Stimulated activated CD8-positive, alpha-beta memory T cell treated with anti-CD3 and anti-CD28 coated beads, Interleukin-7, amount 100 ng/mL, for 1 hour (primary cell): ENCODE data around the gene NRCAM.

ENCODE experiments used
- DNase-seq, 2 donors: peaks; one replicate each; pipeline ENCODE4 v3.0.0-alpha.2; 2020; ENCODE audit warnings: low read depth in 2 of 2

The NRCAM gene

DNA sequence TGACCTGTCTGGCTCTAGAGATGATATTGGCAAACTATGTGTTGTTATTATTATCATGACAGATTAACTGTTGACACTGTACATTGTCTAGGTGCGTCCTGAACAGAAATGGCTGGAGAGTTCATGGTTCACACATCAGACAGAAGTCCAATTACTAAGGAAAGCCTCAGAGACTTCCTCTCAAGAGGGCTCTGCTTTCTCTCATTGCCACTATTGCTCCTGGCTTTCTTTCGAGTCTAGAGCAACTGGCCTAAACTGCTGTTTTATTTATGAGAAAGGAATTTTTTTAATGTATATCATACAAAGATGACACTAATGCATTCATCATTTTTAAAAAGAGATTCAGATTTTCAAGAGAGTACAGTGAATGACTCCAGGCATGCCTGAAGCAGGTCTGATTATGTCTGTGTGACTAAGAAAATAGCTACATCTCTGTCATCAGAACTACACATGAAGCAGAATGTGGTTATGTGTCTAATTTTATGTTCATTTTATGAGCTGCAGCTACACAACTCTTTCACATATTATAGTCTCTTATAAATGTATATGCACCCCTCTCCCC lies 30.4 kb downstream of the NRCAM start:
- no peak for DNase-seq

DNA sequence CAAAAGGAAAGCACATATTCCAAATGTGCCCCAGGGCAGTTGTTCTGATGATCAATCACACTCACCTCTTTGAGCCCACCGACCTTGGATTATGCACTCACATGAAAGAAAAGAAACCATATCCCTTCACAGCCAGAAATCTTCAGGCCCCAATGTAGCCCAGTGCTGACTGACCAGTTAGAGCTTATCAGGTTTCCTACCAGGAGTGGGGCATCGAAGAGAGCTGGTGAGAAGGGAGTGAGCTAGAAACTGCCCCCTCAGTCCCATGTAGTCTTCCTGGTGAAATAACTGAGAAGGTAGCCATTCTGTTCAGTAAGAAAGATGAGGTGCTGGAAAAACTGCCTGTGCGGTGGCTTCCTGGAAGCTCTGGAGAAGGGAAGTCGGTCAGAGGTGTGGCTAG lies 32.2 kb downstream of the NRCAM start:
- DNase-seq = no peak

DNA sequence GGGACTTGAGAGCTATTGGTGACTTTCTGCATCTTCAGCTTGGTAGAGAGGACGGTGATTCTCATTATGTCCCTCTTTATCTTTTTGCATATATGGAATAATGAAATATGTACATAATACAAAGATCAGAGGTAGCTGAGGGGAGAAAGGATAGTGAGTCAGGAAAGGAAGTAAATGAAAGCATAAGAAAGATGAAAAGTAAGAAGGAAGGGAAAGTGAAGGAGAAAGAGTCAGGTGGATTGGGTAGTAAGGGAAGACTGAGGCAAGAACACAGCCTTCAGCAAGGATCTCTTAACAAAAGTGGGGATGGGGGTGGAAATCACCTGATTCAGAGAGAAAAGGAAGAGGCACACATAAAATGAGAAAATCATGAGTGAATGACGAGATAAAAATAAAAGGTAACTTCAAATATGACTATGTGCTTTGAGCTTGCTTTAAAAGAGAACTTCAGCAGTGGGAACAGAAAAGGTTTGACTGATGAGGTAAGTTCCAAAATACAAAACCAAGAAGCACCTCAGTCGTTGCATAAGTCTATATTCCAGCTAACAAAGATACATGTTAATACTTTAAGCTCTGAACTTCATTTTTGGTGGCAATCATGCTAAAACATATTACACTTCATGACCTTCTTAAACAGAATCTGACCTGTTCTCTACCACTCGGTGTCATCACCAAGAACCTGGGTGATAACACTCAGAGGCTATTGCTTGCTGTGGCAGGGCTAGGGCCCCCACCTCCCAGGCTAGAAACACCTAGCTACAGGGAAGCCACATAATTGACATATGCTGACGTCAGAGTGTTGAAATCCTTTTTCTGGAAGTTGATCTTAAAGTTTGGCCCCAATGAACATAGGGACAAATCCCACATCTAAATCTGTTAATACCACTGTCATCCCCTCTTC lies 32.9 kb downstream of the NRCAM start:
- no peak for DNase-seq

DNA sequence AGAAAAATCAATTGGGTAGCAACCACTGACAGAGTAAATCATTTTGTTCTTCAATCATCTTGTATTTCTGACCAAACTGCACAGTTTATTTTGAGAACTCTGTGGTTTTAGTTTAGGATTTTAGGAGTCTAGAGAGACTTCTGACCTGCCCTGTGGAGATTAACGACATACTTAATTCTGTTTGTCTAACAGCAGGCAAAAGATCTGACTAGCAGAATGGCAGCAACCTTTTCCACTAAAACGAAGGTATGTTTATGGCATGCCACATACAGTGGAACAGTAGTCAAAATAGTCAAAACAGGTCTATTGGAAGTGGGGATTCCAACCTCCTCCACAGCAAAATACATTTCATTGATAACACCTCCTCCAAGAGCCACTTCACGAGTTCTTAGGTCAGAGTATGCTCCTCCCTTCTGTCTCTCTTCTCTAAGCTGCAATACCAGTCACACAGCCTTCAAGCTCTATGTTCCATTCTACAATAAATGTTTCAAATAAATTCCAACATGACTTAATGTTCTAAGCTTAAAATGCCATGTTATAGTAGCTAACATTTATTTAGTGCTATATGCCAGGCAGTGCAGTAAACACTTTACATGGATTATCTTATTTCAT lies 34.4 kb downstream of the NRCAM start:
- no peak for DNase-seq

DNA sequence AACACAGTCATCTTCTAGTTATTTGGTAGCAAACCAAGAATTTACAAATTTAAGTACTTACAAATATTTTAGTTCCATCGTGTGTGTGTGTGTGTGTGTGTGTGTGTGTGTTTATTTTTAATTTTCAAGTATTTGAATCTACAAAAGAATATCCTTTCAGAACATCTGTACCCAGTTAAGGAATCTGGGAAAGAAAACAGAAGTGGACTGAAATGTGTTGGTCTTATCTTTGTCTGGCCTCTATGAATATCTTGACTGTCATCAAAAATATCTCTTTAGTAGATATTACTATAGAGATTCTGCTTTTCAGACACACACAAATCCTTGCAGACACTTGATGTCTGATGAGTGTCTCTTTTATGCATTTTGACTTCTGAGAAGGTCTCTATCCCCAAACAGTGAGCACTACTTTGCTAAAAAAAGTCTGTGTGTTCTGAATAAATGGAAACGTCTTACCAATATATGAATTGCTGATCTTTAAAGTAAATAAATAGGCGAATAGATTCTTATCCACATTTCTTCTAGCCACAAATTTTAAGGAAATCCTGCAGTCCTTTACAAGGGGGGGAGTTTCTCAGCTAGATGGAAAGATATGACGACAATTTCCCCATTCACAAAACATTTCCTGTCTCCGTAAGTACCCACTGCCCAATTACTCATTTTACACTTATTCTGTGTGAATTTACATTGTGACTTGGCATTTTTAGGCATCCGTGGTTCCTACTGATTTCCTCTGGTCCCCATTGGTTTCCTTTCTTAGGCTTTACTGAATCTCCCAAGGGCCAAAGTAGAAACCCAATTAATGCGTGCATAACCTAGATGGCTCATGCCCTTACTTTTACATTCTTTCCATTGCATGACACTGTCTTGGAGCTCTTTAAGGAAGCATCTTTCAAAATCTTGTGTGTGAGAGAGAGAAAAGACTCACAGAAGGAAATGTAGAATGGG lies 36.0 kb downstream of the NRCAM start:
- no peak for DNase-seq

DNA sequence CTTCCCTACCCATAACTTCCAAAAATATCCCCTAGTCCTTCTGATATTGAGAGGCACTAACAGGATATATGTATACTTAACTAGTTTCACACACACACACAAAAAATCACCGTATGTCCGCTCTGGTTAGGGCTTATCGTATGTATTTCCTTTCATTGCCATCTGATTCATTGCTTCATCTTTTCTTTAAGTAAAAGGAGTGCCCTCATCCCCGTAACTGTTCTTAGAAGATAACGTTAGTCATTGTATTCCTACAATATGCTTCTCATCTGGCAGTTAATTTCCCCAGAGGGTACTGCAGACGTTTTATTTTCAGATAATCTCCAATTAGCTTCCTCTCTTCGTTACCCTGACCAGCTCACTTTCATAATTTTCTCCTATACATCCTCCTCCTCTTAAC lies 37.3 kb downstream of the NRCAM start:
- DNase-seq = no peak

DNA sequence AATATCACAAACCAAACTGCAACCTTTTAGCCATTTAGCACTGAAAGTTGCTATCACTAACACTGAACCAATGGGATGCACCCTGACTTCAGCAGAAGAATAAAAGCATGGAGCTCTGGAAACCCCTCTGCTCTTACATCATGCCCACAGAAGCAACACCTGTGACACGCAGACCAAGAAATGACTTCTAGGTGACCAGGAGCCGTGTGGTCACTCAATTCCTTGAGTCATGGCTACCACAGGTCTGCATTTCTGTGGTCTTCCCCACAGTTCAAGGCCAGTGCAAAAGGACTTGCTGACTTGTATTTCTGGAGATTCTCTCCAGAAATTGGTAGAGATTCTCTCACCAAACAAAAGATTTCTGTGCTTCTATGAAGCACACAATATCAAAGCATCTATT lies 38.3 kb downstream of the NRCAM start:
- no peak for DNase-seq

DNA sequence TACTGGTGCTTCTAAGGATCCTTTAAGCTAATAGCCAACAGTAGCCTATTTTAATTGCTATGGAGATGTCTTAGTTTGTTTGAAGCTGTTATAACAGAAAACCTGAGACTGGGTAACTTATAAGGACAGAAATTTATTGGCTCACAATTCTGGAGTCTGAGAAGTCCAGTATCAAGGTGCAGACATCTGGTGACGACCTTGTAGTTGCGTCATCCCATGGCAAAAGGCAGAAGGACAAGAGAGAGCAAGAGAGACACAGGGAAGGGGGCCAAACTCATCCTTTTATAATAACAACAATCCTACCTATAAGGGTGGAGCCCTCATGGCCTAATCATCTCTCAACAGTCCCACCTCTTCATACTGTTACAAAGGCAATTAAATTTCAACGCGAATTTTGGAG lies 39.1 kb downstream of the NRCAM start:
- DNase-seq = no peak

DNA sequence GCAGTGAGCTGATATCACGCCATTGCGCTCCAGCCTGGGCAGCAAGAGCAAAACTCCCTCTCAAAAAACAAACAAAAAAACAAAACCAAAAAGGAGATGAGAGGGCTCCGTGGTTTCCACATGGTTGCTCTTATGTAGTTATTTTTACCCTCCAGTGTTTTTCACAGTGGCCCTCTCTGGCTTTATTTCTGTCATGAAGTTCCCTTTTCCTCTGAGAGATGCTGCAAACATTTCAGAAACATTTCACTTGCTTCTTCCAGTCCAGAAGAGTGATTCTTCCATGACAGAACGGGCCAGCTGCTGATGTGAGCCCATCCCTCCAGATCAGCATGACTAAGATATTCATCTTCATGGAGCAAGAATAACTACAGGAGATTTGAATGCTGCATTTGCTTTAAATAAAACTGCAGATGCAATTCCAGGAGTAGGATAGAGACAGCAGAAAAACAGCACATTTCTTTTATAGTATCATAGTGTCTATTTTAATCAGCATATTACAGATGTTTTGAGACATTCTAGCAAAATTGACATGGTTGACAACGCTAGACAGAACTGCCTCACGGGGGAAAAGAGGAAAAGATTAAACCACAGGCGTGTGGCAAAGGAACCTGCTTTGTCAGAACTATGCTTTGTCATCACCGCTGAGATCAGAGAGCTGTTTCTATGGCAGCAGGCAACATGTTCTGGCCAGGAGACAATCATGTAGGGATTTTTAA lies 40.3 kb downstream of the NRCAM start:
- no peak for DNase-seq

DNA sequence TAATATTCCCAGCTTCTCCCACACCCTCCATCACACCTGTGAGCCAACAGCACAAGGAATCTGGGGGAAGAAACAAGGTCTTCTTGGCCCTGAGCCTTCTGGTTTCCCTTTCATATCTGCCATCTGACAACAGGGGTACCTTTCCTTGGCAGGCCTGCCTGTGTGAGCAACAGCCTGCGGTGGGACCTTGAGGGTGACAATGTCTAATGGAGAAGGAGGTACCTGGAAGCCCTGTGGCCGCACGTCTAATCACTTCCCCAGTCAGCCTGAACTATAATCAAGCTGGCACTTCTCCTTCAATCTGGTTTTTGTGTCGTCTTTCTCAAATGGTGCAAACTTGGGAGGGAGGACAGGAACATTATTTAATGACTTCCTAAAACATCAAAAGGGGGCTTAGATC lies 41.2 kb downstream of the NRCAM start:
- DNase-seq = no peak

DNA sequence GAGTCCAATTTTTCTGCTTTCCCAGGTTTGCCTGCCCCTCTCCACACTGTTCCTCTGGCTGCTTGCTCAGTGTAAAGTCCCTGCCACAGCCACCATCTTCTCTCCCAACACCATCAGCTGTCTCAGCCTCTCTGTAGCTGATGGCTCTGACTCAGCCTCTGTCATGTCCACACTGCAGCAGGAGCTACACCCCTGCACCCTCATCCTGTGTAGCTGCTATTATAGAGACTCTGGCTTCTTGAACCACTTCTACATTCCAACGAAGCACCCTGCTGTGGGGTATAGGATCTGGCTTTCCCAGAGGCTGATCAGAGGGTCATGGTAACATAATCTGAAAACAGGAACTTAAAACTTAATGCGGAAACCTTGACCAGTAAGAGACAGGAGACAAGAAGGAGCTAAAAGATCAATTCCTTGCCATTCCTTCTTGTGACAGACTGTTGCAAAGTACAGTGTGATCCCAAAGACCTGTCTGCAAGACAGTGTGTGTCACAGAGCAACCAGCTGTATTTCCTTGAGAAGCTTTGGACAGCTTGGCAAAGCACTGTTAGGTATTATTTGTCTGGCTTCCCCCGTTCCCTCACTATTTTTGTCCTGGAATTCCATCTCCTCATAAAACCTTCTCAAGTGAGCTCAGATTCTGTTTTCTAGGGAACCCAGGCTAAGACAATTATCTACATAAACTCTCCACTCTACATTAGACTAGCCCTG lies 42.3 kb downstream of the NRCAM start:
- DNase-seq = no peak

DNA sequence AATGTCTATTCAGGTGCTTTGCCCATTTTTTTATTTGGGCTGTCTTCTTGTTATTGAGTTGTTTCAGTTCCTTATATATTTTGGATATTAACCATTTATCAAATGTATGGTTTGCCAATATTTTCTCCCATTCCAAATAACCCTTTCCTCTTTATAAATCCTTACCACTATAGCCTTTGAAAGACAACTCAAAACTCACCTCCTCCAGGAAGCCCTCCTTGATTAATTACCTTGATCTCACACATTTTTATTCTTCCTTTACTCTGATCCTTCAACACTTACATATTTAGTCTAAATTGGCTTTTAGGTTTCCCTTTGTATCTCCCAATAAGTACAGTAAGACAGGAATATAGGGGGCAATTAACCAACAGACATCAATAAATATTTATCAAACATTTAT lies 42.9 kb downstream of the NRCAM start:
- DNase-seq = no peak

DNA sequence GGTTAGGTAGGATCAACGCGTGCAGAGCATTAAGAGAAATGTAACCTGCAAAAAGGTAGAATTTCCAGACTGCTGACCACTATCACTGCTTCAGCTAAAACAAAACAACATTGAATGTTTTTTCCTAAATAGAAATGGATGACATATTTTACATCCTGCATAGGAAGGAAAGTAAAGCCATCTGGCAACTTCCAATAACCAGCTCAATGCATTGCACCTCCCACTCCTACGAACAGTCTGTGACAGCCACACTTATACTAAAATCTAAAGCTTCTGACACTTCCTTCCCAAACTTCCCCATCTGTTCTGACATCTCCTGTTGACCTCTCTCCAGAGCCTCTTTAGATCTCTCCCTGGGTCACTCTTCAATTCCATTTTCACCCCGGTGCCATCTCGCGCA lies 47.1 kb downstream of the NRCAM start:
- DNase-seq = no peak

DNA sequence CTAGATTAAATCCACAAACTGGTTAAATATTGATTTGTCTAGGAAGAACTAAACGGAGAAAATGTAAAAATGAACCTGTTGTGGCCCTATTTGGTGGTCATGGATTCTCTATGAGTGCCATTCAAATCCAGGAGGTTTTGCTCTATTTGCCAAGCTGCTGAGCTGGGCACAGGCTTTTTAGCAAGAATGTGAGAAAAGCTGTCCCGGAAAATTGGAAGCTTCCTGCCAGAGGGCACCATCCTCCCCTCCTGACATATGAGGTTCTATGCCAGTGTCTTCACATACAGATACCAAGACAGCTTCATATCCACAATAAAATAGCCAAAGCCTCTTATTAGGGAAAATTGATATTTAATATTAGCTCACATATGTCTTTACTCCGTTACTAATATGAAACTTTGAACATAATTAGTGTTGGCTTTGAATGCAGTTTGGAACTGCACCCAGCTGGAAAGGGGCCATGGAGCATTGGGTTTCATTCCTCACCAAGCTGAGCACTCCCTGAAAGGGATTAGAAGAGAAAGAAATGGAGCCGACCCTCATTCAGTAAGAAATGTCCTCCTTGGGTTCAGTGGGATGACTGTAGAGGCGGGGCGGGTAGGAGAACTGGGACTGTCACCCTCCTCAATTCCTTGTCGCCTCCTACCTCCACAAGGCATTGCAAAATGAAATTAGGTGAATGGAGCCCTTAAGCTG lies 47.8 kb downstream of the NRCAM start:
- no peak for DNase-seq

DNA sequence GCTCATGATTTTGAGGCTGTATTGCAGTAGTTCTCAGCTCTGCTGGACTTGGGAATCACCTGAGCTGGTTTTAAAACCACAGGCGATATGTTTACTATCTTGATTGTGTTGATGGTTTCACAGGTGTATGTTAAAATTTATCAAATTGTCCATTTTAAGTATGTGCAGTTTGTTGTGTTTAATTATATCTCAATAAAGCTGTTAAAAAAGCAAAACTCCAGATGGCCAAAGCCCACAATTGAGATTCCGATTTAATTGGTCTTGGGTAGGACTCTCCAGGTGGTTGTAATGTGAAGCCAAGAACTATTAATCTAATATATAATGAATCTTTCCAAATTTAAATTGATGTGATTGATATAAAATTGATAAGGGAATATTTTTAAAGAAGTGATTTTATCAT lies 48.6 kb downstream of the NRCAM start:
- DNase-seq = no peak

DNA sequence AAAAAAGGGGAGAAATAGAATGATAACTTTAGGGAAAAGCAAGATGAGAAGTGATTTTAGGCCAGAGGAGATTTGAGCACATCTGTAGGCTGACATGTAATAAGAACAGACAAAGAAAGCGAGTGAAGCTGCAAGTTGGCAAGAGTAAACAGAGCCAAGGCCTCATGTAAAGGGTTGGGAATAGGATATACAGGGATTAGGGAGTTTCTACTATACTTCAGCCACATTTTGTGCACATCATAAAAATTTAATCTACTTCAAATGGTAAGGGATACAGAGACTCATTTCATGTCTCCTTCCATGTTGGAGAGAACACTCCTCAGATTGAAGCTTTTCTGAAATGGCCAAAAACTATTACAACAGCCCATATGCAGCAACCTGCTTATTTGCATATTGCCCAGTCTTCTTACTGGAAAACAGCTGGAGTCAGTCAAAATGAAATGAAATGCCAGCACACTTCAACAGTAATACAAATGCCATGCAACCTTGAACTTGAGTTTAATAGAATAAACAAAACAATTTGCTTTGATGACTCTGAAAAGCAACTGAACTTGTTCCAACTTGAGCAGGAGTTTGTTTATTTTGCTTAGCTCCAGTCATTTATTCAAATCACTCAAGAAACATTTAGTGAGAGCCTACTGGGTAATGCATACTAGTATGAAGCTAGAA lies 49.9 kb downstream of the NRCAM start:
- no peak for DNase-seq

DNA sequence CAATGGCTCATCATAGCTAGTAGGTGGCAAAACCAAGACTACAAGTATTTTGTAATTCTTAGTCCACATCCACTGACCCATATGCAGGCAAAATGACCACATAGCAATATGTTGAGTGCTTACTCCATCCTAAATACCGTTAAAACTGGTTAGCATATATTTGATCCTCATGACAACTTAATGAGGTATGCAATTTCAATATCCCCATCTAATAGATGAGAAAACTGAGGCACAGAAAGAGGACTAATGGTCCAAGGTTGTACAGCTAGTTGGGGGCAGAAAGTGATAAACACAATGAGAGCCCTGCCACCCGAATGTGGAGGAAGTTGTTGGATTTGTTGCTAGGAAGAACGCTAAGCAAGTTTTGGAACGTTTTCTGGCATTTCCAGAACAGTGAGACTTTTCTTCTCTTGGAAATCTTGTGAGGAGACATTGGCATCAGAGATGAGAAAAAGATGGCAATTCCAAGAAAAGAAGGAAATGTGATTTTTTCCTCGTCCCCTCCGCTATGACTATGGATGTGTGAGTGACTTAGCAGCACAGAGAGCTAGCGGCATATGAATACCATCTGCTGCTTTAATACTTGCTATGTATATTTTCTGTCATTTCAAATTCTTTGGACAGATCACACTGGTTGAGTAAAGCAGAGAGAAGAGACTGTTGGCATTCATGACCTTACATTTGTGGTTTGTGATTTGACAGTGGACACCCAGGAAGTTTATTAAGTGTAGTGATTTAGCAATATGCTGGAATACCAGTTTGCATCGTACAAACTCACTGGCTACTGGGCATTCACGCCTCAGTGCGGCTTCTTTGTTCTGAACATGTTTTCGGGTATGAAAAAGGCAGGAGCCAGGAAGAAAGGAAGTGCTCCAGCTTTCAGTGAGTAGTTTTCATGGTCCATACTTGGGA lies 51.5 kb downstream of the NRCAM start:
- no peak for DNase-seq

DNA sequence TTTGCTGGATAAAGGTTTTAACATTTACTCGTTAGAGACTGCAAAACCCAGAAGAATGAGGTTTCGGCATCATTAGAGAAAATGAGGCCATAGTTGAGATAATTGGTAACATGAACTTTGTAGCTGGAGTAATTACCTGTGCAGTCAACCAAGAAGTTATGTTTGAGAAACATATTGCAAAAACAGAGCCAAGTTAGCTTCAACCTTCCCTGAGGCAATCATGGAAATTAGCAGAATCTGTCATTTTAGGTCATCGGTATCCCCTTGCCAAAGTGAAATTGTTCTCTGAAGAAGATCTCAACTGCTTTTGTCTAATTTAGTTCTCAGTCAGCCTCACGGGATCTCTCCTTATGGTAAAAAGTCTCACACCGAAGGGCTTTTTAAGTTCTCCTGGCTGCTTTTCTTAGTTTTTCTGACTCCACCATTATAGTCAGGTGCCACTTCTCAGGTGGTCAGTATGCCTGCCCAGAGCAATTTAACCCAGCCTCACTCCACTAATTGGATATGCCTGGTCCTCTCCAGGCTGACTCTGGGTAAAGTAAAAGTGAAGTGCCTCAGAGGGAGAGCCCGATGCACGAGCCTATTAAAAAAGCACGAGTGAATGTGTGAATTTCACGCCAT lies 52.5 kb downstream of the NRCAM start:
- no peak for DNase-seq
